Inferior parietal cortex (tissue), 1 donor: ENCODE results near the gene ADCY2.
A peak's percentile ranks its signal among the peaks of the same experiment; 100 is the strongest.

Source experiments
- DNase-seq: peaks from one replicate; pipeline ENCODE4 v3.0.0-alpha.2; 2016; ENCODE audit errors: extremely low spot score

ADCY2 gene

DNA sequence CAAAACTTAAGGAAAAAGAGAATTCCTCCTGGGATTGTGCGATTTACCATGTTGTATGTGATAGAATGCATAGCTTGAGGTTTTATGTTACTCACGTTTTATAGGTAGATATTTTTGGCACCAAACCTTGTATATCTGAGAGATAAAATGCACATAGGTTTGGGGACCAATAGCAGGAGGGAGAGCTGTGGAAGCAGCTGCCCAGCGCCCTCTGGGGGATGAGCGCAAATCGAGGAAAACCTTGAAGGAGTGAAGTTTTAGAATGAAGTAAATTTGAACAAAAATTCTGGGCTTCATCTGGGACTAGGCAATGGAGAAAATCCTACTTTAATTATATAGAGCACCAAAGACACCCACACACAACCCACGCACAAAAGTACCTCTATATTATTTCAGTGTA, 197.0 kb downstream of the ADCY2 start:
- no peak for DNase-seq

DNA sequence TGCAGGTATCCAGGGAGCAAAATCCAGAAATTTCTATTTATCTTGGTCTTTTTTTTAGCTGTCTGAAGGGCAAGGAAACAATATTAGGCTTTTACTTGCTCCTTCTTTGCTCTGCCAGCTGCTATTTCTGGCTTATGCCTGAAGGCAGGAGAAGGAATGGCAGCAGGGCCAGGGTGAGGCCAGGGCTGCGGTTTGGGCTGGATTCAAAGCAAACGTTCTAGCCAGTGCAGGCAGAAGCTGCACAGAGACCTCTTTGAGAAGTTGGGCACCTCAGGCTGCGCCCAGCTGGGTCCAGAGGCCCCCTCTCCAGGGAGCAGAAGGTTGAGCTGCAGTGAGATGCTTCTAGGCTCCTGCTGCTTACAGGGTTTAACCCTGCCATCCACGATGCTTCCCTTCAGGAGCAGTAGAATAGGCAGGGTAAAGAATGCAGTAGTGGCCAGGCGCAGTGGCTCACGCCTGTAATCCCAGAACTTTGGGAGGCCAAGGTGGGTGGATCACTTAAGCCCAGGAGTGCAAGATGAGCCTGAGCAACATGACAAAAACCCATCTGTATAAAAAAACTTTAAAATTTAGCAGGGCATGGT, 201.2 kb downstream of the ADCY2 start:
- no peak for DNase-seq

GRCh38 chr5:7606840-7607465, 211.0 kb downstream of the ADCY2 start:
- no peak for DNase-seq

DNA sequence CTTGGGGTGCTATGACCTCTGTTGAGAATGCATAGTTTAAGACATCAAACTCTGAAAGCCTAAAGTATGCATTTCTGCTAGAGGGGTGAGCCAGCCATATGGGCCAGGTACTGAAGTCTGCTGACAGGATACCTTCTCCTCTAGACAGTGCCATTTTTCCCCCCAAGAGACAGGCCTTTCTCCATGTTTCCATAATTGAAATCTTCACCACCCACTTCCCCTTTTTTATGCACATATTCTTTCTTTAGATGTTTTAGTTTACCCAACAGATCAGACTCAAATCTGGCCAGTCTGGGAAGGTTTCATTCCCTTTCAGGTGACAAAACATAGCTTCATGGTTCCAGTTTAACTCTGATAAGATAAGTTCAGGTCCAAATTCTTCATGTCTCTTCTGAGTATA, 212.8 kb downstream of the ADCY2 start:
- DNase-seq, result no peak

GRCh38 chr5:7609726-7610125, 213.8 kb downstream of the ADCY2 start:
- no peak for DNase-seq

GRCh38 chr5:7610531-7611177, 214.7 kb downstream of the ADCY2 start:
- peak; percentile 39 for DNase-seq

- no peak for DNase-seq
These were observed 215.6 kb downstream of the ADCY2 start for GRCh38 chr5:7611518-7611917.

DNA sequence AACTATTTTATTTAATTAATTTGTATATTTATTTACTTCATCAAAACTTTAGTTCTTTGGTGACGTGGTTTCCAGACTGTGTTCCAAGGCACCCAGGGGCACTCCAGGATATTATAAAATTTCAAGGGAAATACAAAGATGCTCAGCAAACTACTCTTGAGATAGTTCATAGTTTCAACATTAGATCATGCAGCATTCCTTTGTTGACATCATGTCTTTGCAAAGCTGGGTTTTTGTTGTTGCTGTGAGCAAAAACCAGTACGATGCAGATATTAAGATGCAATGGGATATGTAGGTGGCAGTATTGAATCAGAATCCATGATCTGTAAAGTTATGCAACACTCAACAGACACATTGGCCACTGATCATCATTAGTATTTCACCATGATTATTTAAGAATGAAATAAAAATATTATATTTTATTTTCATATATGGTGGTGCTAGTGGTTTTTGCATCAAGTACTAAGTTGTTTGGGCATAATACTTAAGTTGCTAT, 219.7 kb downstream of the ADCY2 start:
- no peak for DNase-seq

DNA sequence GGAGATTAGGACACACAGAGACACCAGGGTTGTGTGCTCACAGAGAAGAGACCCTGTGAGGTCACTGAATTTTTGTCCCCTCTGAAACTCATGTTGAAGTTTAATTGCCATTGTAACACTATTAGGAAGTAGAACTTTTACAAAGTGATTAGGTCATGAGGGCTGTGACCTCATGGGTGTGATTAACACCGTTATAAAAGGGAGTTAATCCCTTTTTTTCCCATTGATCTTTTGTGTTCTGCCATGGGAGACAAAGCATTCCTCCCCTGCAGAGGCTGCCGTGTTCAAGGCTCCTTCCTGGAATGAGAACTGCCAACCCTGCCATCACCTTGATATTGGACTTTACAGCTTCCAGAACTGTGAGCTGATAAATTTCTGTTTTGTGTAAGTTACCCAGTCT, 221.0 kb downstream of the ADCY2 start:
- DNase-seq, result no peak

DNA sequence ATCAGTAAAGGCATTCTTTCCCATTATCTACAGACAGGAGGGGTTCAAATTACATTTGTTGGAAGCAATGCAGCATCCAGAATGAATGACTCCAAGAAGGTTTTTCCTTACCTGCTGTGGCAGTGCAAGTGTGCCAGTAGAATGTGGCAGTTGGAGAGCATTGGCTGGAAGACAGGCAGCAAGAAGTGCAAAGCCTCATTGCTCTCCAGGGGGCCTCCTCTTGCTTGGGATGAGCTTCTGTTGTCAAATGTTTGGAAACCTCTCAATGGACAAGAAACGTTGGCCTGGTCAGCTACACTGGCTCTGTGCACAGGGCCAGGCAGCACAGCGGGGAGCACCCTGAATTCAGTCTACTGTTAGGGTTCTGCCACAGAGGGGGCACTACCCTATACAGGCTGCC, 226.6 kb downstream of the ADCY2 start:
- no peak for DNase-seq

- no peak for DNase-seq
These were observed 229.8 kb downstream of the ADCY2 start for GRCh38 chr5:7625740-7626139.

DNA sequence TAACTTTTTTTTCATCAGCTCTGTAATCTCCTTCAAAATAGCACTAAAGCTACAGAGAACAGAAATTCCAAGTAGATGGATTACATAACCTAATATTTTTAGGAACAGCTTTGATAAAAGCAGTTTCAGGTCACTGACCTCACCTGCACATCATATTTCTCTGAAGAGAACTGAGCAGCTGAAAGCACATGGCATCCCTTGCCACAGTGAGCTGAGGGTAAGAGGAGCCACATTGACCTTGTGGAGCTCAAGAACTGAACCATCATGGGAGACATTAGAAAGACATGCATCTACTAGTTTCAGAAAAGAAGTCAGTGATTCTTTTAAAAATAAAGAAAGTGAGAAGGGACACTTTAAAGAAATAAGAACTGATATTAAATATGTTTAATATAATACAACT, 232.3 kb downstream of the ADCY2 start:
- no peak for DNase-seq

GRCh38 chr5:7628820-7629219, 232.9 kb downstream of the ADCY2 start:
- no peak for DNase-seq

GRCh38 chr5:7629561-7629960, 233.6 kb downstream of the ADCY2 start:
- peak; percentile 34 for DNase-seq

- DNase-seq, result no peak
These were observed 238.9 kb downstream of the ADCY2 start for GRCh38 chr5:7634837-7635236.

- no peak for DNase-seq
These were observed 242.5 kb downstream of the ADCY2 start for GRCh38 chr5:7638456-7638855.

DNA sequence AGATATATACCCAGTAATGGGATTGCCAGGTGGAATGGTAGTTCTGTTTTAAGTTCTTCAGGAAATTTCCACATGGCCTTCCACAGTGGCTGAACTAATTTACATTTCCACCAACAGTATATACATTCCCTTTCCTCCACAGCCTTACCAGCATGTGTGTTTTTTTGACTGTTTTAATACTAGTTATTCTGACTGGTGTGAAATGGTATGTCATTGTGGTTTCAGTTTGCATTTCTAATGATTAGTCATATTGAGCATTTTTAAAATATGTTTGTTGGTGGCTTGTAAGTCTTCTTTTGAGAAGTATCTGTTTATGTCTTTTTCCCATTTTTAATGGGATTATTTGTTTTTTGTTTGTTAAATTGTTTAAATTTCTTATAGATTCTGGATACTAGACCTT, 246.1 kb downstream of the ADCY2 start:
- DNase-seq, result no peak

GRCh38 chr5:7644723-7645122, 248.8 kb downstream of the ADCY2 start:
- DNase-seq, result no peak

GRCh38 chr5:7650755-7651154, 254.8 kb downstream of the ADCY2 start:
- no peak for DNase-seq

GRCh38 chr5:7653046-7653445, 257.1 kb downstream of the ADCY2 start:
- DNase-seq, result no peak

DNA sequence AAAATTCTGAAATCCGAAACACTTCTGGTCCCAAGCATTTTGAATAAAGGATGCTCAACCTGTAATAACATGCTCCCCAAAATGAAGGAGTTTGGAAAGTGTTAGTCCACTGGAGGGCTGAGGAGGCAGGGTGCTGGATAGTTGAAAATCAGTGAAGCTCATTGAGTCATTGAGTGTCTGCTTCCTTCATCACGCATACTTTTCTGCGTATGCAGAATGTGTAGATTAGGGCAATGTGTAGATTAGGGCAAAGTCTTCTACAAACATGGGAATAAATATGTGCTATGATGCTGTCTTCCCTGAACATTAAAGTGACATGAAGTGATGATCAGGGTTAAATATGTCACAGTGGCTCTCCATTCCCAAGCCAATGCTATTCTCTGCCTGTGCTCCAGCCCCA, 261.2 kb downstream of the ADCY2 start:
- no peak for DNase-seq

GRCh38 chr5:7659420-7659819, 263.5 kb downstream of the ADCY2 start:
- no peak for DNase-seq

DNA sequence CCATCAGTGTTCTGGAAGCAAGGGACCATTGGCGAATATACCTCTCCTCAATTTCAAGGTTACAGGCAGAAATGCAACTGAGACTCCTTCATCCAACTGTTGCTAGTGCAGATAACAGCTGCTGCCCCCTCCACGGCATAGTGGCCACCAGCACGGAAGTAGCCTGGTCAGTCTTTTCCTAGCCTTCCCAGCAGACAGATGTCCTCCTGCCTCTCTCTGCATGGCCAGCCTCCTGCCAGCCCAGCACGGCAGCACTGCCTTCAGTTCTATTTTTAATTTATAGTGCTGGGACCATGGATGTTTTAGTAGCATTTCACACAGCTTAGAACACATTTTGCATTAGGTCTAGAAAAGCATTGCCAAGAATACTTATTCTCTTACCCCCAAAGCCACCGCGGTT, 266.4 kb downstream of the ADCY2 start:
- no peak for DNase-seq
